Endodermal cell (in vitro differentiated cells): ENCODE results near the gene MEX3D. TPM values are rescaled to one million over a fixed set of nuclear protein-coding genes. Genes with fewer than 3 reads are reported as not detected.

Experiments
- DNase-seq: peaks from one replicate; pipeline ENCODE4 v3.0.0-alpha.2; 2017
- H3K27ac ChIP-seq: 2 replicates; pipeline ENCODE4 v1.5.1; 2013; ENCODE audit warnings: mild to moderate bottlenecking, low read depth, low read length, moderate library complexity
- H3K27me3 ChIP-seq: 2 replicates; pipeline ENCODE4 v1.6.1; 2013; ENCODE audit warnings: mild to moderate bottlenecking, low read length, moderate library complexity; ENCODE audit not compliant: insufficient read depth, control insufficient read depth, poor library complexity, severe bottlenecking
- H3K36me3 ChIP-seq: 2 replicates; pipeline ENCODE4 v1.7.0; 2013; ENCODE audit warnings: mild to moderate bottlenecking, low read length, moderate library complexity; ENCODE audit not compliant: control insufficient read depth, insufficient read depth
- H3K4me1 ChIP-seq: one replicate; pipeline ENCODE4 v1.7.0; 2013; ENCODE audit warnings: low read length; ENCODE audit not compliant: control insufficient read depth, insufficient read depth
- H3K4me3 ChIP-seq: 2 replicates; pipeline ENCODE4 v1.5.1; 2013; ENCODE audit warnings: mild to moderate bottlenecking, low read length, moderate library complexity
- H3K9ac ChIP-seq: 2 replicates; pipeline ENCODE4 v1.6.1; 2013; ENCODE audit warnings: mild to moderate bottlenecking, low read length, moderate library complexity; ENCODE audit not compliant: poor library complexity, severe bottlenecking; ENCODE audit errors: extremely low read depth
- H3K9me3 ChIP-seq: 2 replicates; pipeline ENCODE4 v1.6.1; 2013; ENCODE audit warnings: mild to moderate bottlenecking, low read length, moderate library complexity; ENCODE audit not compliant: control insufficient read depth
- H3K27ac Mint-ChIP-seq: 2 replicates; pipeline ENCODE4 v1.8.0; 2020; ENCODE audit warnings: mixed read lengths
- H3K27me3 Mint-ChIP-seq: 2 replicates; pipeline ENCODE4 v1.8.0; 2021; ENCODE audit warnings: mild to moderate bottlenecking, mixed read lengths; ENCODE audit not compliant: insufficient read depth
- H3K36me3 Mint-ChIP-seq: 2 replicates; pipeline ENCODE4 v1.8.0; 2020; ENCODE audit warnings: low read depth, mixed read lengths
- H3K4me1 Mint-ChIP-seq: 2 replicates; pipeline ENCODE4 v1.8.0; 2020; ENCODE audit warnings: mixed read lengths
- H3K4me3 Mint-ChIP-seq: 2 replicates; pipeline ENCODE4 v1.8.0; 2020; ENCODE audit warnings: mild to moderate bottlenecking, moderate library complexity, mixed read lengths
- H3K9me3 Mint-ChIP-seq: 2 replicates; pipeline ENCODE4 v1.8.0; 2020; ENCODE audit warnings: mild to moderate bottlenecking, mixed read lengths
- CTCF ChIP-seq: fragments of 200-600 bp; sonication (generic); conservative IDR thresholded peaks from 2 replicates; pipeline ENCODE4 v1.5.0; 2021; ENCODE audit warnings: antibody characterized with exemption, mild to moderate bottlenecking
- WGBS, 2 experiments: methylation state at CpG; one replicate each; pipeline versions ENCODE4 v1.1.5 to v1.1.7; 2013; ENCODE audit warnings: missing lambda C conversion rate in 2 of 2, mixed read lengths in 1 of 2; ENCODE audit not compliant: insufficient coverage in 1 of 2, insufficient read length in 1 of 2; 5-methylcytosine and 5-hydroxymethylcytosine counted together
- total RNA-seq, 2 donors: library from RNA; stranded (reverse); fragmentation: NEBNext Ultra II Directional in 1 of 2; extraction: Animal tissue kit (Norgen Biotek cat#: 25700) in 1 of 2; gene quantifications; 2 replicates in 1 of 2; 3 replicates in 1 of 2; pipeline ENCODE4 v1.2.1, GENCODE V29; 2021

The MEX3D gene
- total RNA-seq, 2 donors from 2014 or later: 94.1 to 103 TPM

GRCh38 chr19:1601613-1602064 is 33.5 kb upstream of the MEX3D start:
- DNase-seq: no peak
- Mint-ChIP-seq H3K4me3 (no peak overlapping the region), H3K9me3 (no peaks in the 10 kb centered on the region), H3K27me3 (no peaks in the 10 kb centered on the region), H3K27ac (no peak overlapping the region), H3K36me3 (peaks cover 32% of the 10 kb centered on the region), H3K4me1 (peaks cover 4% of the 10 kb centered on the region)
- peaks cover 28% of the 10 kb centered on the region for H3K36me3 ChIP-seq
- peaks cover 5% of the 10 kb centered on the region for H3K4me1 ChIP-seq
- 96 to 99% methylated on average over 8 to 14 of the region's 14 CpGs for WGBS, 2 experiments
- H3K27ac ChIP-seq: no peak overlapping the region
- no peaks in the 10 kb centered on the region for H3K9me3 ChIP-seq
- H3K27me3 ChIP-seq: no peaks in the 10 kb centered on the region
- peak; percentile 54 for TF ChIP-seq CTCF
- no peak overlapping the region for H3K9ac ChIP-seq
- H3K4me3 ChIP-seq: no peak overlapping the region

- 97 to 100% methylated on average over 13 to 15 of the region's 15 CpGs for WGBS, 2 experiments
- no peaks in the 10 kb centered on the region for H3K27me3 Mint-ChIP-seq
- peaks cover 28% of the 10 kb centered on the region for H3K36me3 ChIP-seq
- DNase-seq: no peak
- H3K27me3 ChIP-seq: no peaks in the 10 kb centered on the region
- H3K9me3 ChIP-seq: no peaks in the 10 kb centered on the region
- H3K4me3 ChIP-seq: no peak overlapping the region
- H3K36me3 Mint-ChIP-seq: peaks cover 43% of the 10 kb centered on the region
- no peak overlapping the region for H3K27ac Mint-ChIP-seq
- no peak overlapping the region for H3K4me3 Mint-ChIP-seq
- H3K9me3 Mint-ChIP-seq: no peaks in the 10 kb centered on the region
- no peak overlapping the region for H3K9ac ChIP-seq
- no peak overlapping the region for H3K27ac ChIP-seq
- no peaks in the 10 kb centered on the region for H3K4me1 Mint-ChIP-seq
- H3K4me1 ChIP-seq: no peaks in the 10 kb centered on the region
- no peak for TF ChIP-seq CTCF
Measured at GRCh38 chr19:1599460-1599846, 31.3 kb upstream of the MEX3D start.

- Histone ChIP-seq H3K27me3 (no peaks in the 10 kb centered on the region), H3K36me3 (peaks cover 28% of the 10 kb centered on the region), H3K4me3 (no peak overlapping the region), H3K4me1 (no peaks in the 10 kb centered on the region), H3K27ac (no peak overlapping the region), H3K9ac (no peak overlapping the region), H3K9me3 (no peaks in the 10 kb centered on the region)
- Mint-ChIP-seq H3K4me1 (no peaks in the 10 kb centered on the region), H3K27ac (no peak overlapping the region), H3K36me3 (peaks cover 43% of the 10 kb centered on the region), H3K9me3 (no peaks in the 10 kb centered on the region), H3K27me3 (no peaks in the 10 kb centered on the region), H3K4me3 (no peak overlapping the region)
- 92 to 95% methylated on average over 17 to 20 of the region's 20 CpGs for WGBS, 2 experiments
- no peak for DNase-seq
- TF ChIP-seq CTCF: no peak
Measured at GRCh38 chr19:1598777-1599459, 30.8 kb upstream of the MEX3D start.
